ENCODE measurements around the gene CPVL.

The CPVL gene

DNA sequence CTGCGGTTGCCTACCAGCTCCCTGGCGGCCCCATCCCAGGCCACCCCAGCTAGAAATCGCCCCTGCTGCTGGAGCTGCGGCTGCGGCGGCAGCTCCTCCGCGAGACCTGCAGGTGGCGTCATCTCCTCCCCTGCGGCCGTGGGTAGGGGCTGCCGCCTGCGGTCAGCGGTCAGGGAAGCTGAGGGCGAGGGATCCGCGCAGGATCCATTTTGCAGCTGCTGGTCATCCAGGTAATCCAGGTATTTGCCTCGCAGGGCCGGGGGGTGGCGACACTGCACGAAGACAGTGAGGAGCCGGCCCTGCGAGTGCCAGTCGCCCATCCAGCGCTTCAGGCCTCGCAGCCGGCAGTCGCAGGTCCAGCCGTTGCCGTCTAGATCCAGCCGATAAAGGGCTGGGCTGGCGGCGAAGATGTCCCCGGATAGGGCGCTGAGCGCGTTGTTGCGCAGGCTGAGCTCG lies 189.7 kb downstream of the CPVL start:
- no peak overlapping the region for H3K9ac ChIP-seq (ENCODE audit: low read length)
- H3K4me3 ChIP-seq (ENCODE audit: low read length) = no peak overlapping the region
- H4K20me1 ChIP-seq (ENCODE audit: insufficient read depth, low read length) = no peaks in the 10 kb centered on the region
- H3K4me1 ChIP-seq (ENCODE audit: low read length) = no peaks in the 10 kb centered on the region
- H3K27me3 ChIP-seq (ENCODE audit: low read depth, low read length) = no peaks in the 10 kb centered on the region; the same call in 1 of the 2 replicates
- no peak overlapping the region for H3K27ac ChIP-seq (ENCODE audit: low read length)
- H3K9me3 ChIP-seq (ENCODE audit: insufficient read depth, low read length) = no peaks in the 10 kb centered on the region
- H3K4me2 ChIP-seq (ENCODE audit: low read length) = no peak overlapping the region
- no peaks in the 10 kb centered on the region for H3K79me2 ChIP-seq (ENCODE audit: low read length)
- no peaks in the 10 kb centered on the region for H3K36me3 ChIP-seq (replicated peaks; ENCODE audit: low read depth, low read length)
- no peak for TF ChIP-seq EZH2phosphoT487 (IDR thresholded peaks at IDR 0.05; ENCODE audit: low read depth)
- TF ChIP-seq CTCF (IDR thresholded peaks at IDR 0.05; ENCODE audit: low read depth, low read length) = no peak
- no peak overlapping the region for H2AFZ ChIP-seq (ENCODE audit: low read depth, low read length)

DNA sequence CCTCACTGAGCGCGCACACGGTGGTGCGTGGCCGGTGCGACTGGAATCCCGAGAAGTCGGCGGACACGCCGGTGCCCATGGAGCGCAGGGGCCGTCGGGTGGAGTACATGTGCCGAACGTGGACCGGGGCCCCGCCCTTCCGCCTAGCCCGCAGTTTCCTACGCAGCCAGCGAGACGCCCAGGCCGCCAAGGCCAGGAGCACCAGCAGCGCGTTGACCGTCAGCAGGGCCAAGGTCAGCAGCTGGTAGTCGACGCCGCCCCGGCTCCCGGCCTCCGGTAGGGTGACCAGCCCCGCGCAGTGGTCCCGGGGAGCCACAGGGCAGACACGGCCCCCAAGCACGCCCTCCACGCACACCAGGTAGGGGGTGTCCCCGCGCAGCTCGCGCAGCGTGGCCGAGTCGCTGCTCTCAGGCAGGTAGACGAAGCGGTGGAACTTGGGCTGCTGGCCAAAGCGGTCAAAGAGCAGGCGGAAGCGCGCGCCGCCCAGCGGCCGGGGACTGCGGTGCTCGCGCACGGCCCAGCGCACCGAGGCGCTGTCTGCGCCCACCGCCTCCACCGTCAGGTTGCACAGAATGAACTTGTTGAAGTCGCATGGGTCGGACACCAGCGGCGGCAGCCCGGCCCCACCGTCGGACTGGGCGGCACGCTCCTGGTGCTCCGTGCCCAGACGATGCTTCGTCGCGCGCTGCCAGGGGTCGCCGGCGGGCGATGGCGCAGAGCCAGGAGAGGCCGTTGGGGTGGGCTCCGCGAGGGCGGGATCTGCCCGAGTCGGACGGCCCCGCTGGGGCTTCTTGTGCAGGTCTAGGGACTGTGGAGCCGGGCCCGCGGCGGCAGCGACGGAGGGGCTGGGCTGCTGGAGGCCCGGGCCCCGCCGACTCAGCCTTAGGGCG lies 190.4 kb downstream of the CPVL start:
- no peaks in the 10 kb centered on the region for H3K36me3 ChIP-seq (replicated peaks; ENCODE audit: low read depth, low read length)
- no peaks in the 10 kb centered on the region for H3K4me1 ChIP-seq (ENCODE audit: low read length)
- H3K27ac ChIP-seq (ENCODE audit: low read length) = no peak overlapping the region
- no peaks in the 10 kb centered on the region for H3K9me3 ChIP-seq (ENCODE audit: insufficient read depth, low read length)
- H3K4me2 ChIP-seq (ENCODE audit: low read length) = no peak overlapping the region
- H3K9ac ChIP-seq (ENCODE audit: low read length) = no peak overlapping the region
- H3K27me3 ChIP-seq (ENCODE audit: low read depth, low read length) = peaks cover 2% of the 10 kb centered on the region; the same call in 1 of the 2 replicates
- H3K79me2 ChIP-seq (ENCODE audit: low read length) = no peaks in the 10 kb centered on the region
- no peak overlapping the region for H2AFZ ChIP-seq (ENCODE audit: low read depth, low read length)
- no peak overlapping the region for H3K4me3 ChIP-seq (ENCODE audit: low read length)
- no peak for TF ChIP-seq EZH2phosphoT487 (IDR thresholded peaks at IDR 0.05; ENCODE audit: low read depth)
- no peak for TF ChIP-seq CTCF (IDR thresholded peaks at IDR 0.05; ENCODE audit: low read depth, low read length)
- no peaks in the 10 kb centered on the region for H4K20me1 ChIP-seq (ENCODE audit: insufficient read depth, low read length)

- no peak overlapping the region for H3K4me2 ChIP-seq (ENCODE audit: low read length)
- no peak overlapping the region for H3K27ac ChIP-seq (ENCODE audit: low read length)
Observed at GRCh38 chr7:28955356-28955717, 191.0 kb downstream of the CPVL start.

More at GRCh38 chr7:28955356-28955717, 191.0 kb downstream of the CPVL start:
- Histone ChIP-seq H4K20me1 (ENCODE audit: insufficient read depth, low read length) (no peaks in the 10 kb centered on the region), H3K4me3 (ENCODE audit: low read length) (no peak overlapping the region), H2AFZ (ENCODE audit: low read depth, low read length) (no peak overlapping the region), H3K27me3 (ENCODE audit: low read depth, low read length) (peaks cover 8% of the 10 kb centered on the region; the same call in 1 of the 2 replicates), H3K9ac (ENCODE audit: low read length) (no peak overlapping the region), H3K4me1 (ENCODE audit: low read length) (no peaks in the 10 kb centered on the region), H3K36me3 (replicated peaks; ENCODE audit: low read depth, low read length) (no peaks in the 10 kb centered on the region), H3K9me3 (ENCODE audit: insufficient read depth, low read length) (no peaks in the 10 kb centered on the region), H3K79me2 (ENCODE audit: low read length) (no peaks in the 10 kb centered on the region)
- TF ChIP-seq CTCF (IDR thresholded peaks at IDR 0.05; ENCODE audit: low read depth, low read length) (no peak), EZH2phosphoT487 (IDR thresholded peaks at IDR 0.05; ENCODE audit: low read depth) (no peak)

Measured in OCI-LY3 (cell line).